IMR-90 (cell line): Measurements from ENCODE around the gene CLDN24. TPM values are rescaled to one million over a fixed set of nuclear protein-coding genes. Genes with fewer than 3 reads are reported as not detected.
A peak's percentile ranks its signal among the peaks of the same experiment; 100 is the strongest.

Source experiments
- ATAC-seq: fragments of 200-7000 bp; cut with Tn5 transposase; 2 replicates; pipeline ENCODE4 v1.9.1; 2020; ENCODE audit warnings: low read depth, mild to moderate bottlenecking, moderate library complexity
- BruUV-seq: library from RNA; stranded (reverse); fragments of 400-500 nt; replicated peaks from 2 replicates; lab custom pipeline; 2021; lab: Mats Ljungman, UMichigan
- CTCF ChIA-PET: fragments of 300-600 bp; formaldehyde crosslinking; extraction: SDS; loops from one replicate; lab custom pipeline; 2021; ENCODE audit warnings: antibody characterized with exemption; lab: Yijun Ruan, JAX
- POLR2A ChIA-PET: fragments of 300-600 bp; sonication (Branson Sonifier 250); formaldehyde crosslinking; loops from one replicate; lab custom pipeline; 2022; ENCODE audit warnings: antibody characterized with exemption; ENCODE audit not compliant: unreplicated experiment; lab: Charles Lee
- DNase-seq: peaks from one replicate; pipeline ENCODE4 v3.0.0; 2013
- H2AFZ ChIP-seq: replicated peaks from 2 replicates; pipeline ENCODE3; 2013; ENCODE audit warnings: low read length, mild to moderate bottlenecking; ENCODE audit not compliant: poor library complexity
- H2AK5ac ChIP-seq: 2 replicates; pipeline ENCODE4 v1.6.1; 2013; ENCODE audit warnings: low read depth, low read length, inconsistent platforms
- H2AK9ac ChIP-seq: replicated peaks from 2 replicates; pipeline ENCODE3; 2013; ENCODE audit warnings: mild to moderate bottlenecking, low read depth, low read length, moderate library complexity; ENCODE audit not compliant: poor library complexity
- H2BK120ac ChIP-seq: 2 replicates; pipeline ENCODE4 v1.6.1; 2013; ENCODE audit warnings: low read depth, low read length, inconsistent platforms
- H2BK15ac ChIP-seq: 3 replicates; pipeline ENCODE4 v1.6.1; 2013; ENCODE audit warnings: low read depth, low read length, inconsistent platforms
- H2BK20ac ChIP-seq: 2 replicates; pipeline ENCODE4 v1.6.1; 2013; ENCODE audit warnings: low read depth, mild to moderate bottlenecking, inconsistent platforms, low read length, moderate library complexity
- H2BK5ac ChIP-seq: 2 replicates; pipeline ENCODE4 v1.6.1; 2013; ENCODE audit warnings: mild to moderate bottlenecking, low read depth, low read length, inconsistent platforms; ENCODE audit not compliant: poor library complexity, severe bottlenecking
- H3K14ac ChIP-seq: replicated peaks from 2 replicates; pipeline ENCODE4 v1.6.1; 2013; ENCODE audit warnings: low read depth, low read length, inconsistent platforms
- H3K18ac ChIP-seq: 2 replicates; pipeline ENCODE4 v1.6.1; 2013; ENCODE audit warnings: low read depth, low read length, control low read depth
- H3K23ac ChIP-seq: 2 replicates; pipeline ENCODE4 v1.6.1; 2013; ENCODE audit warnings: low read depth, low read length, inconsistent platforms
- H3K27ac ChIP-seq: 2 replicates; pipeline ENCODE4 v1.5.1; 2013; ENCODE audit warnings: mild to moderate bottlenecking, control low read depth, low read length; ENCODE audit not compliant: insufficient read depth
- H3K27me3 ChIP-seq: 2 replicates; pipeline ENCODE4 v1.6.1; 2013; ENCODE audit warnings: low read length; ENCODE audit not compliant: control insufficient read depth, insufficient read depth
- H3K36me3 ChIP-seq: 2 replicates; pipeline ENCODE4 v1.6.1; 2013; ENCODE audit warnings: low read length, mixed read lengths; ENCODE audit not compliant: control insufficient read depth, insufficient read depth
- H3K4ac ChIP-seq: 2 replicates; pipeline ENCODE4 v1.6.1; 2013; ENCODE audit warnings: low read depth, low read length, inconsistent platforms
- H3K4me1 ChIP-seq: 2 replicates; pipeline ENCODE4 v1.6.1; 2013; ENCODE audit warnings: low read length, mixed read lengths; ENCODE audit not compliant: control insufficient read depth, insufficient read depth
- H3K4me2 ChIP-seq: 2 replicates; pipeline ENCODE4 v1.6.1; 2013; ENCODE audit warnings: low read depth, mild to moderate bottlenecking, control low read depth, low read length, moderate library complexity
- H3K4me3 ChIP-seq: 2 replicates; pipeline ENCODE4 v1.5.1; 2013; ENCODE audit warnings: low read depth, mild to moderate bottlenecking, control low read depth, low read length, moderate library complexity; ENCODE audit not compliant: insufficient read depth
- H3K56ac ChIP-seq: 2 replicates; pipeline ENCODE4 v1.6.1; 2013; ENCODE audit warnings: low read length, inconsistent platforms; ENCODE audit not compliant: insufficient read depth; ENCODE audit errors: extremely low read depth
- H3K79me1 ChIP-seq, 2 experiments: 2 replicates each; pipeline ENCODE4 v1.6.1; 2013; ENCODE audit warnings: low read length in 2 of 2, inconsistent platforms in 1 of 2, low read depth in 1 of 2
- H3K9ac ChIP-seq: 2 replicates; pipeline ENCODE4 v1.6.1; 2013; ENCODE audit warnings: low read depth, low read length, control low read depth
- H3K9me1 ChIP-seq: 2 replicates; pipeline ENCODE4 v1.6.1; 2013; ENCODE audit warnings: low read length, inconsistent platforms; ENCODE audit not compliant: insufficient read depth
- H3K9me3 ChIP-seq: 2 replicates; pipeline ENCODE4 v1.6.1; 2013; ENCODE audit warnings: low read length; ENCODE audit not compliant: control insufficient read depth, insufficient read depth
- H4K20me1 ChIP-seq: 2 replicates; pipeline ENCODE4 v1.6.1; 2013; ENCODE audit warnings: low read length, inconsistent platforms; ENCODE audit not compliant: insufficient read depth
- H4K5ac ChIP-seq: 2 replicates; pipeline ENCODE4 v1.6.1; 2013; ENCODE audit warnings: mild to moderate bottlenecking, low read depth, low read length, control low read depth
- H4K8ac ChIP-seq, 2 experiments: 2 replicates each; pipeline ENCODE4 v1.6.1; 2013; ENCODE audit warnings: low read depth in 2 of 2, low read length in 2 of 2, control low read depth in 1 of 2, inconsistent platforms in 1 of 2
- H4K91ac ChIP-seq: 2 replicates; pipeline ENCODE4 v1.6.1; 2013; ENCODE audit warnings: low read depth, low read length, inconsistent platforms; ENCODE audit not compliant: insufficient read depth
- MAFK ChIP-seq: IDR thresholded peaks from 2 replicates; pipeline ENCODE4 v1.6.1; 2012; ENCODE audit warnings: low read depth, low read length, improper control_type of control experiment
- NFE2L2 ChIP-seq: fragments of 150-350 bp; IDR thresholded peaks from 2 replicates; pipeline ENCODE4 v1.6.1; 2016; ENCODE audit warnings: low read depth, mild to moderate bottlenecking, low read length
- RAD21 ChIP-seq: IDR thresholded peaks from 2 replicates; pipeline ENCODE4 v1.6.1; 2012; ENCODE audit warnings: low read length, improper control_type of control experiment
- RCOR1 ChIP-seq: IDR thresholded peaks from 2 replicates; pipeline ENCODE4 v1.6.1; 2012; ENCODE audit warnings: mild to moderate bottlenecking, low read length, improper control_type of control experiment; ENCODE audit not compliant: insufficient replicate concordance
- WGBS, 2 experiments: methylation state at CpG; one replicate each; pipeline versions ENCODE4 v1.1.5 to v1.1.7; 2013; ENCODE audit warnings: missing lambda C conversion rate in 2 of 2; ENCODE audit not compliant: insufficient read length in 1 of 2; ENCODE audit errors: extremely low coverage in 2 of 2; 5-methylcytosine and 5-hydroxymethylcytosine counted together
- dilution Hi-C: fragments of 300-500 bp; cut with HindIII; formaldehyde crosslinking; loops from one replicate; pipeline ENCODE4 v1.14.3; 2018; ENCODE audit warnings: low sequenced_read_pairs; ENCODE audit not compliant: unreplicated experiment
- in situ Hi-C: fragments of 300-500 bp; cut with MboI; formaldehyde crosslinking; loops from 3 replicates; pipeline ENCODE4 v1.14.3; 2019; ENCODE audit warnings: low sequenced_read_pairs, inconsistent platforms, mixed read lengths
- intact Hi-C: fragments of 100-400 bp; cut with micrococcal nuclease; formaldehyde crosslinking; loops from 2 replicates; pipeline ENCODE4 v1.10.0; 2022
- polyA plus RNA-seq, 3 experiments: library from polyadenylated mRNA; depleted of rRNA; stranded (reverse); fragments of >200 nt; gene quantifications; 2 replicates each; pipeline ENCODE4 v1.2.3, GENCODE V29; 2012; ENCODE audit warnings: low replicate concordance in 1 of 3
- total RNA-seq: library from RNA; depleted of rRNA; stranded (reverse); fragments of >200 nt; gene quantifications from 2 replicates; pipeline ENCODE4 v1.2.3, GENCODE V29; 2012

CLDN24 gene
- total and polyA plus RNA-seq, 2 of the 4 experiments (the other 2 are of a cell fraction): not detected

- peak; percentile 68 for ATAC-seq
- H2BK20ac ChIP-seq: no peak overlapping the region
- no peaks in the 10 kb centered on the region for H3K79me1 ChIP-seq
- no peak for TF ChIP-seq RCOR1
- TF ChIP-seq MAFK: no peak
- no peak for TF ChIP-seq RAD21
- TF ChIP-seq NFE2L2: no peak
- DNase-seq: peak; percentile 72
- intact Hi-C loops: no loop called here
- no peaks in the 10 kb centered on the region for H3K9me3 ChIP-seq
- no peaks in the 10 kb centered on the region for H3K36me3 ChIP-seq
- H3K27me3 ChIP-seq: no peaks in the 10 kb centered on the region
- no peak overlapping the region for H4K91ac ChIP-seq
- no peak overlapping the region for H2AFZ ChIP-seq
- H2AK5ac ChIP-seq: no peak overlapping the region
- no peaks in the 10 kb centered on the region for H4K20me1 ChIP-seq
- POLR2A ChIA-PET: no interaction called here
- H3K18ac ChIP-seq: no peak overlapping the region
- no peak overlapping the region for H3K23ac ChIP-seq
- peaks cover 6% of the 10 kb centered on the region for H3K4me1 ChIP-seq
- WGBS, 2 experiments: no CpG with 5 or more reads among the region's 4 CpGs
- in situ Hi-C loops: no loop called here
- H3K9ac ChIP-seq: no peak overlapping the region
- H2BK120ac ChIP-seq: no peak overlapping the region
- no peak overlapping the region for H2BK15ac ChIP-seq
- no peaks in the 10 kb centered on the region for H3K9me1 ChIP-seq
- no peak overlapping the region for H3K4me3 ChIP-seq
- no peak overlapping the region for H4K8ac ChIP-seq
- no peak overlapping the region for H2BK5ac ChIP-seq
- no peak overlapping the region for H3K4me2 ChIP-seq
- H3K27ac ChIP-seq: no peak overlapping the region
- no peak overlapping the region for H3K56ac ChIP-seq
- H3K14ac ChIP-seq: no peak overlapping the region; the same call in 1 of the 2 replicates
- H3K4ac ChIP-seq: no peak overlapping the region
- CTCF ChIA-PET: no interaction called here
- dilution Hi-C loops: no loop called here
- H2AK9ac ChIP-seq: no peak overlapping the region
- no TSS peak for BruUV-seq
- no peak overlapping the region for H4K5ac ChIP-seq
Measured at GRCh38 chr4:183355405-183355804, 33.2 kb upstream of the CLDN24 start.
